T-helper 2 cell (primary cell): ENCODE data around the gene FBXL20.

Experiments used
- DNase-seq, 5 experiments: peaks; one replicate each; pipeline versions ENCODE4 v3.0.0 to v3.0.0-alpha.2; 2012 to 2022

Gene FBXL20

DNA sequence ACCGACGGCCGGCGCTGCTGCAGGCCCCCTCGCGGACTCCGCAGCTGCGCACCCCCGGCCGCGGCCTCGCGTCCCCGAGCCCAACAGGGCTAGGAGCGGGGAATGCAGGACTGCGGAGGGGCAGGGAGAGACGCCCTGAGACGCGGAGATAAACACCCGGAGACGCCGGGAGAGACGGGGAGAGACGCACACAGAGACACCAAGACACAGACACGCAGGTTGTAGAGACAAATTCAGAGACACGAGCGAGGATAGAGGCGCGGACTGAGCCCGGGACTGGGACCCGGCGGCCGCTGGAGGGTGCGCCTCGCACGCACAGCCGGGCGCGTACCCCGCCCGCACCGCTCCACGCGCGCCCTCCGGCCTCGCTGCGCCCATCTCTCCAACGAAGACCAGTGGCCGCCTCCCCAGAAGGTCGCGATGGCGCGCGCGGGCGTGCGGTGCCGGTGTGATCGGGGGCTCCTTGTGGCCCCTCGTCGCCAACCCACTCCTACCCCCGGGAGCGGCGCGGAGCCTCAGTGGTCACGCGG, 176.6 kb downstream of the FBXL20 start:
- no peak for DNase-seq

DNA sequence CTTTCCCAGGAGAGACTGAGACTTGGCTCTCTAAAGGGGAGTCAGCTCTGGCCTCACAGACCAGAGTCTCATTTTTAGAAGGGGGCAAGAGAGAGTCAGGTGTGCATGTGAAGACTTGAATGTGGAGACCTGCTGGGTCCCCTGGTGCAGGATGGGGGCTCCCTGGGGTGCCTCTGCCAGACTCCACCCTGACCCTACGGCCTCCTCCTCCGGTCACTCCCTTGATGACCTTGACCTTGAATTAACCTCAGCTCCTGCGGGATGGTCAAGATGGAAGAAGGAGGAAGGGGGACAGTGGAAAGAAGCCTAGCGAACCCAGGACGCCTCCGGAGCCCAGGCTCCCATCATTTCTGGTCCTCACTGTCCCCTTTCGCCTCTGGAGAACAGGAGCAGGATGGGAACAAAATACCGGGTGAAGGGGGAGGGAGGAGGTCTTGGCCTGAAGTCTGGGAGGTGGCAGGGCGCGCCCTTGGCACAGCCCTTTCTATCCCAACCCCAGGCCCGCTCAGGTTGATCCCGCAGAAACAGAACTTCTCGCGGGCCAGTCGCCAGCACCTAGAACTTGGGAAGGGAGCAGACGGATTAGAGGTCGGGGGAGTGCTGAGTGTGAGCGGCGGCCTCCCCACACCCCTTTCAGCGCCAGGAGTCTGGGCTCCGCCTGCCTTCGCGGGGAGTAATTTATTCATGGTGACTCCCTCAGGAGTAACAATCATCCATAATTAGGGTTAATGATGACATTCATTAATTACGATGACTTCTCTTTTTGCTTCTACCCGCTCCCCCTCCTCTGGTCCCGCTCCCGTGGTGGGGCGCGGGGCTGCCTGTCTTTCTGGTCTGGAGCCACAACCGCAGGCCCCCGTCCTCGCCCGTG, 177.3 kb downstream of the FBXL20 start:
- DNase-seq = no peak

DNA sequence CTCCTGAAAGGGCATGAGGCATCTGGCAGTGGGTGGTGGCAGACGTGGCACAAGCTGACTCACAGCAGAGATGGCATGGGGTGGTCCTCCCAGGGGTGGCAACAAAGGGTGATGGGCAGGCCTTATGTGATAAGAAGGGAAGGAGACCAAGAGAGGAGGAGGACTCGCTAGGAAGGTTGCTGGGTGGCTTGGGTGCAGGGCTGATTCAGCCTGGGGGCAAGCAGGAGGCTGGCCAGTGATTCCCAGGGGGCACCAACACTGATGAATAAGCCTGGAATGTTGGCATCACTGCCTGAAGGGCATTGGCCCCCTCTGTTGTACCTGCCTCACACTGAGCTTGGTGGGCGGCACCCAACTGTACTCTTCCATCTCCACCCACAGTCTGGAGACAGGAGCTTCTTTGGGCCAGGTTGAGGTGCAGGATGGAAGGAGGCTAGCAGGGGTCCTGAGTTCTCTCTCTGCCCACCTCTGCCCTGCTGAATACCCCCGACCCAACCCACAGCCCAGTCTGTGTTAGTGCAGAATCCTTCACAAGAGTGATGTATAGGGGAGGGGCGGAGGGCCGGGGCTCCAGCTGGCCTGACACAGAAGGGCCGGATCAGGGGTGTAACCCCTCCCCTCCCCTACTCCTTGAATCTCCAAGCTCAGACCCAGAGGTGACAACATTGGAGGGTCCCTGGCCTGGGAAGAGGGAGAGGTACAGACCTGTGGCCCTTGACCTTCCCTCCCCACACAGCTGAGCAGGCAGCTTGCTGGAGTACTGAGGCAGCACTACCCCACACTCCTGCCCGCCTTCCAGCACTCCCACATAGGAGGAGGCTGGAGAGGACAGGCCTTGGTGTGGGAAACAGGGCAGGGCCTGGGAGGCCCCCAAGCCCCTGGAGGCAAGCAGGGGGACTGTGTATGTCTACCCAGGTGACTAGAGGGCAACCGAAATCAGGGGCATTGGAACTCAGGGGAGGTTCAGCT, 178.3 kb downstream of the FBXL20 start:
- no peak for DNase-seq

DNA sequence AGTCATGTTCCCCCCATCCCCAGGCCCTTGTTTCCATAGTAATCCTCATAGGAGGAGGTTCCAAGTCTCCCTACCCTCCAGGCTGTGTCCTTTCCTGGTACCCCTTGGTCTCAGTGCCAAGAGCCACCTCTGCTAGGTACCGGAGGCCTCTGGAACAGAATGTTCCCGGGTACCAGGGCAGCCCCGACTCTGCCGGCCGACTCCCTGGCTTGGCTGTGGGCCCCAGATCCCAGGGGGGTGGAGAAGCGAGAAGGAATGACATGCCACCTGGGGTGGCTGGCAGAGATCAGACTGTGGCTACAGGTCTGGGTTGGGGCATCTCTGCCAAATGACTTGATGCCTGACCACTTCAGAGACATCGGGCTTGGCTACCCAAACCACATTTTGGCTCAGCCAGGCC, 179.3 kb downstream of the FBXL20 start:
- no peak for DNase-seq

DNA sequence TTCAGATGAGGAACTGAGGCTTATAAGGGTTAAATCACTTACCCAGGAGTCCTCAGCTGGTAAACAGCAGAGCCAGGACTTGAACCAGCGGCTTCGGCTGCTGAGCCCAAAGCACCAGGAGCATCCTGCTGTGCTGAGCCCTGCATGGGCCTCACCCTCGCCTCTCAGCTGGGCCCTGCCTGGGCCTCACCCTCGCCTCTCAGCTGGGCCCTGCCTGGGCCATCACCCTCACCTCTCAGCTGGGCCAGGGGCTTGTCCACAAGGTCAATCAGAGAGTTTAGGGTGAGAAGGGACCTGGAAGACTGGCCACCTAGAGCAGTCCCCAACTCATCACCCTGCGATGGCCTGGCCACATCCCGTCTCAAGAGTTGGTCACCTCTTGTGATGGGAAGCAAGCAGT, 179.9 kb downstream of the FBXL20 start:
- DNase-seq = no peak

DNA sequence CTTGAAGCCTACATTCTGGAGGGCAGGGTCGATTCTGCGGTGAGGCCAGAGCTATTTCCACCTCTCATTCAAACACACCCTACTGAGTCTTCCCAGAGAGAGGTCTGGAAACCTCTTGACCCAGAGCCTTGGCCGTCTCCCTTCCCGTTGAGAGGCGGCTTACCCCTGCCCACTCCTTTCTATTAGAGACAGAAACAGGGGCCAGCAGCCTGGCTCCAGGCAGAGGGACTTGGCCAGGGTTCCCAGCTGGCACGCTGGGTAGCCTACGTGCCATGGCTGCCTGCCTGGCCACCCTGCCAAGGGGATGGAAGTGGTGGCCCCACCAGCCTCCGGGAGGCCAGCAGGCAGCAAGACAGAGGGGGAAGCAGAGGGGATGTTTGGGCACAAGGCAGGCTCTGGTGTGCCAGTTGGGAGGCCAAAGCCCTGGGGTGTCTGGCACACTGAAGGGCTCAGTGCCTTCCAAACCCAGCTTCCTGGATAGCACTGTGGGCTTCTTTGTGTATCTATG, 181.7 kb downstream of the FBXL20 start:
- DNase-seq = no peak

DNA sequence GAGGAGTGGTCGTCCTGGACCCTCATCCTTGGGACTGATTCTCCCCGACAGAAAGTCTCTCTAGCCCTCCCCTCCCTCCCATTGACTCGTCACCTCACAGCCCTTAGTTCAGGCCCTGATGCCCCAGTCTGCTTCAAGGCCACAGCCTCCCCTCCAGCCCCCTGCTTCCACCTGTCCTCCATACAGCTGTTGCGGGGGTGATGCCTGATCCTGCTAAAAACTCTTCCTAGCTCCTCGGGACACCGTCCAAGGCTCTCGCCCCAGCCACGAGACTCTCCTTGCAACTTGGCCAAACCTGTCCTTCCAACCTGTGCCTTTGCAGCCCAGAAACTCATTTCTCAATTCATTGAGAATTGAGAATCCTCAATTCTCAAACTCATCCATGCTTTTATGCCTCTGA, 182.5 kb downstream of the FBXL20 start:
- no peak for DNase-seq

DNA sequence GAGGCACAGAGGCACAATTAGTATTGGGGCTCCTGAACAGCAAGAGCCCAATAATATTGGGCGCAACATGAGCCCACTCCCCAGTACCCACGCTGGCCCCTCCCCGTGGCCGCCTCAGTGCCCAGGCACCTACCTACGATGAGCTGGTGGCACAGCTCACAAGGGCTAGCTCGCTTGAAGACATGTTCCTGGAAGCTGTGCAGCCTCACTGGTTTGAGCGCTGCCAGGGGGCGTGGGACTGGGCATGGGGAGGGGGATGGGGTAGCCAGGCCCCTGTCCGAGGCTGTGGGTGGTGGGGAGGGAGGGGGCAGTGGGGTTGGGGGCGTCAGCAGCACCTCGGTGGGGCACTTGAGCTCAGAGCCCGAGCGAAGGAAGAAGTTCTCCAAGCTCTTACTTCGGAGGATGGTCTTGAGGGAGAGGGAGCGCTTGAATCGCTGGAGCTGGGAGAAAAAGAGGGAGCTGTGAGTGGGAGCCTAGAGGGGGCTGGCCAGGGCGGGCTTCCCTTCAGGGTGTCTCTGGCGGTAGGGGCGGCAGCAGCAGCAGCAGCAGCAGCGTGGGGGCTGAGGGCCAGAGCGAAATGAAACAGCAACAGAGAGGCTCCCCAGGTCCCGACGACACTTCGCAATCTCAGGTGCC, 183.6 kb downstream of the FBXL20 start:
- no peak for DNase-seq

DNA sequence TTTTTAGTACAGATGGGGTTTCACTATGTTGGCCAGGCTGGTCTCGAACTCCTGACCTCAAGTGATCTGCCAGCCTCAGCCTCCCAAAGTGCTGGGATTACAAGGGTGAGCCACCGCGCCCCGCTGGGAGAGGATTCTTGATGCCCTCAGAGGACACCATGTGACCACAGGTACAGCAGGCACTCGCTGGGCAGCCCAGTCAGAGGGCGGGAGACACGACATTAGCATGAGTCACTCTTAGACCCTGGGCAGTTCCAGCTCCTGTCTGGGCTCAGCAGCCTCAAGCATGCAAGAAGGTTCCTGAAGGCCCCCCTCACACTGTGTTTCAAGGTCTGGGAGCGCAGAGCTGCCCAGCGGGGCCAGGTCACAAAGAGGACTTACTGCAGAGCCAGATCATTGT, 187.6 kb downstream of the FBXL20 start:
- DNase-seq = no peak

DNA sequence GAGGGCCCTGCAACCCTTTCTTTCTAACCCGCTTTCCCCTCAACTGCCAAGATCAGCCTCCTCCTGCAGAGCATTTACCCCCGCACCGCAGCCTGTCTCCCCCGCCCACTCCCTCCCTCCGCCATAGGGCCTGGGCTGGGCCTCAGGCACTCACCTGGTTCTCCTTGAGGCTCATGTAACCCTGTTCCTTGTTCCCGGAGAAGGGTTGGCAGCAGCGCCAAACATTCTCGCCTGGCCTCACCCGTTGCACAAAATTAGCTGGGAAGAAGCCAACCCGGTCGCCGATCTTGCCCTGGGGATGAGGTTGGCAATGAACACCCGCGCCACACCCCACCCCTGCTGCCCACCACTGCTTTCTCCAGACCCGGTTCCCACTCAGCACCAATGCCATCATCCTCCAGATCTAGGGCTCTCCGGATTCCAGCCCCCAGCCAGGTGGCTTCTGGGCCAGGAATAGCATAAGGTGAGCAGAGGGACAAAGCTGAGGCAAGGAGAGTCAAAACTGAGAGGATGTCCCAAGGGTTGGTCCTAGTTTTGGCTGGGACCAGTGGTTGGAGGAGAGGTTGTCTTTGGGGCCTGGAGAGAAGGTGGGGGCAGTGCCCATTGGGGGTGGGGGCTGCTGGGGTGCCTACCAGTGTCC, 188.5 kb downstream of the FBXL20 start:
- no peak for DNase-seq

DNA sequence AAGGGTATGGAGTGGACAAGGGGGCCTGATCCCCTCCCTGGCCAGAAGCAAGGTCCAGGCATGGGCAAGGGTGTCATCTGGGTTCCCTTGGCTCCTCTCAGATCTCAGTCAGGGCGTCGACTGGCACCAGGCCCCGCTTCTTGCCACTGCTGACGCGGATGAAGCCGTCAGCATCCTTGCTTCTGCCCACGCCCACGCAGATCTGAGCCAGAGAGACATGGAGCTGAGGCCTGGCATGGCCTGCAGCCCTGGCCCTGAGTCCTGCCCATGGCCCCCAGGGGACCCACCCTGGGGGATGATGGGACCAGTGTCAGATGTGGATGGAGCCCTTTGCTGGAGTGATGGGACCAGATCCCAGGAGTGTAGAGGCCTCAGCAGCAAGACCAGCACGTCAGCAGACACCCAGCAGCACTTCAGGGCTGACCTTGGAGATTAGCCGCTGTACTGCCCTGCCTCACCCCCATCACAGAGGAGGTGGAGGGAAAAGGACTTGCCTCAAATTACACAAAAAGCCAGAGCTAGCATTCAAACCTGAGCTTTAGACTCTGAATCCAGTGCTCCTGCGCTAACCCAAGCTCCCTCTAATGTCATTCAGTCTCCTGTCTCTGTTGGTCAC, 189.1 kb downstream of the FBXL20 start:
- no peak for DNase-seq

DNA sequence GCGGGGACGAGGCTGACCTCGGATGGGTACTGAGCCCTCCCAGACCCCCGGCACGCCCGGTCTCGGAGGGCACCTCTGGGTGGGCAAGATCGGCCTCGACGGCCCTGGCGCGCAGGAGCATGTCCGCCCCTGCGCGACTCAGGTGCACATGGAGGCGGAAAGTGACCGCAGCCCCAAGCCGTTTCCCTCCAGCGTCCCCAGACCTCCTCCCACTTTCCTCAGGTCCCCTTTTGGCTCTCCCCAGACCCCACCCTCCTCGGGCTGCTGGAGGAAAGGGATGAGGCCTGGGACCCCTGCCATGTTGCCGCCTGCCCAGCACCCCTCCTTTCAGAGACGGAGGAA, 191.4 kb downstream of the FBXL20 start:
- DNase-seq = no peak

DNA sequence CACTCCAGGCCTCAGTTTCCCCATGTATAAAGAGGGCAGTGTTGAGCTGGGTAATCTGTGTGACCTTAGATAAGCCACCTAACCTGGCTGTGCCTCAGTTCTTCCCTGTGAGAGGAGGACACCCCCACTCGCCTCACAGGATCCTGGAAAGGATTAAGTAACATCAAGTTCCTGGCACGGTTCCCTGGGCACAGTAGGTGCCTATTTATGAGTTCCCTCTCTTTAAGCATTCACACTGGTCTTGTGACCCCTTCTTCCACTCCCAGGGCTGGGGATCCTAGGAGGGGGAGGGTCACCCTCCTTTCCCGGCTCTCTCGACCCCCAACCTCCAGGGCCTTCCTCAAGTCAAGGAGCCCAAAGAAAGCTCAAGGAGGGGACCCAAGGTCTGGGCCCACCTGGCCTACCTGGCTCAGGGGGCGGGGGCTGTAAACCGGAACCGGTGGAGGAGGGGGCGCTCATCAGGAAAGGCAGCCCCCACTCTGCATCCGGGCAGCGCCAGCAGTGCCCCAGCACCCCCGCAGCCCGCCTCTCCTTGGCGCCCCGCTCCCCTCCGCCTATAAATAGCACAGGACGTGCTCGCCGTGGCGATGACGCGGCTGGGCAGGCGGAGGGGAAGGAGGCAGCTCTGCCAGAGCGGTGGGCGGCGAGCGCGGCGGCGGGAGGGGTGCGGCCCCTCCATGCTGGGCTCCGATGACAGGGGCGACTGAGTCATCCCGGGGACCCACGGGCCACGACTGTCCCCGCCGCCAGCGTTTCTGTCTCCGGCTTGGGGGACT, 191.9 kb downstream of the FBXL20 start:
- DNase-seq = peak; percentile 36 to 68 (median 58)

DNA sequence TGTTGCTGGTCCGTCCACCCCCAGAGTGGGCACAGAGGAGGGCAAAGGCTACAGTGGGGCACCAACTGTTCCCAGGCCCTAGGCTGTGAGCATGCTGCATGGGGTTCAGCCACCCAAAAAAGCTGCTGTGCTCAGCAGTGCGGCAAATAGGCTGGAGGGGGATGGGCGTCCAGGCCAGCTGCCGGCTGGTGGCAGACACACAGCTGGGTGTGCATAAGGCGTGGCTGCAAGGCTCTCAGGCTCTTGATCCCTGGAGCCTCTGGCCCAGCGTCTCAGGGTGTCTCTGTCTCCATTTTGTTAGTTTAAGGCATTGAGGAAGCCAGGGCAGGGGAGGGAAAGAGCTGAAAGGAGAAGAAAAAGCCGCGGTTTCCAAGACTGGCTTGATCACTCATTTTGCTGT, 192.5 kb downstream of the FBXL20 start:
- DNase-seq = no peak

DNA sequence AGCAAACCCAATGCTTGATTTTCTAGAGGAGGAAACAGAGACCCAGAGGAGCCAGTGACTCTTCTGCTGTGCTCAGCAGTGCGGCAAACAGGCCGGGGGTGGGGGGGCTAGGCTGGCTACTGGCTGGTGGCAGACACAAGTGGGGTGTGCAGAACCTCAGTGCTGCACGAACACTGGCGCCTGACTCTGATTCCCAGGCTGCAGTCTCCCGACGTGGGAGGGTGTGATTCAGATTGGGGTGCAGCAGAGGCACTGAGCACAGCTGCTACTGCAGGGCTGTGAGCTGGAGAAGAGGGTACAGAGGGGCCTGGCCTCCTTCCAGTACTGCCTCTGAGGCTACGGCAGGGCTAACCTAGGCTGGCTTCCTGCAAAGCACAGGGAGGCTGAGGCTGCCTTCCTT, 193.3 kb downstream of the FBXL20 start:
- DNase-seq = no peak

DNA sequence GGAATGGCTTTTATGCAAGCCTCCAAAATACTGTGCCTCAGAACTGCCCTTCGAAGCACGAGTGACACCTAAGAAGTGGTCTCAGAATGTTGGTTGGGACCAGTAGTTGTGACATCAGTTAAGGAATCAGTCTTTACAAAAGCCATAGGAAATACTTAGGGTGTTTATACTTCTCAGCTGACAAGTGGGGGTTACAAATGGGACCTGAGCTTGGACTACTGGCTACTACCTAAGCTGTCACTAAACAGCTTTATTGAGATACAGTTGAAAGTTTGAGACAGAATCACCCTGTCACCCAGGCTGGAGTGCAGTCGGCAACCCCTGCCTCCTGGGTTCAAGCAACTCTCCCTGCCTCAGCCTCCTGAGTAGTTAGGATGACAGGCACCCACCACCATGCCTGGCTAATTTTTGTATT, 196.3 kb downstream of the FBXL20 start:
- no peak for DNase-seq

DNA sequence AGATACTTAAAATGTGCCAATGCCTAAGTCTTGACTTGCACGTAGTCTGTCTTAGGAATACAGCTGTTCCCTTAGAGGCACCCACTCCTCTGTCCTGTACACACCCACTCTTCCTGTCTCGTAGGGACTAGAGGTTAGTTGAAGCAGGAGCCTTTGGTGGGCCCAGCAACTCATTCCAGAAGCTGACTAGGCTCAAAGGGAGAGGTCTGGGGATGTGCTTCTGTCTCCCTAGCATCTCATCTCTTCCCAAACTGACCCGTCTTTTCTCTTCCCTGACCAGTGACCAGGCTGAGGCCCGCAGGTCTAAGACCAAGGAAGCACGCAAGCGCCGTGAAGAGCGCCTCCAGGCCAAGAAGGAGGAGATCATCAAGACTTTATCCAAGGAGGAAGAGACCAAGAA, 197.2 kb downstream of the FBXL20 start:
- no peak for DNase-seq
